HEK293 (cell line): ENCODE measurements around the gene STK11.

Experiments used
- BCL6B ChIP-seq: fragments of 450-650 bp; formaldehyde crosslinking; IDR thresholded peaks from 2 replicates; pipeline ENCODE4 v1.5.1; 2017; ENCODE audit warnings: missing biosample characterization, missing genetic modification characterization
- ELK4 ChIP-seq: IDR thresholded peaks from 2 replicates; pipeline ENCODE4 v1.6.1; 2011; ENCODE audit warnings: mild to moderate bottlenecking, low read depth, low read length, borderline replicate concordance
- GLI2 ChIP-seq: fragments of 450-650 bp; formaldehyde crosslinking; IDR thresholded peaks from 2 replicates; pipeline ENCODE4; 2017; ENCODE audit warnings: missing biosample characterization, missing genetic modification characterization, low read depth, borderline replicate concordance
- KLF7 ChIP-seq: fragments of 450-650 bp; formaldehyde crosslinking; IDR thresholded peaks from 2 replicates; pipeline ENCODE4 v1.5.1; 2016; ENCODE audit warnings: missing biosample characterization, missing genetic modification characterization, borderline replicate concordance
- PRDM4 ChIP-seq: fragments of 450-650 bp; formaldehyde crosslinking; IDR thresholded peaks from 2 replicates; pipeline ENCODE4 v1.5.1; 2017; ENCODE audit warnings: missing biosample characterization, missing genetic modification characterization
- SETDB1 ChIP-seq: IDR thresholded peaks from one replicate; pipeline ENCODE4 v1.6.1; 2017; ENCODE audit warnings: mild to moderate bottlenecking, low read length, moderate library complexity, mixed read lengths; ENCODE audit not compliant: insufficient read length
- TSHZ1 ChIP-seq: fragments of 450-650 bp; formaldehyde crosslinking; IDR thresholded peaks from 2 replicates; pipeline ENCODE4 v1.5.1; 2016; ENCODE audit warnings: missing biosample characterization, missing genetic modification characterization, borderline replicate concordance
- WT1 ChIP-seq: fragments of 450-650 bp; formaldehyde crosslinking; IDR thresholded peaks from 2 replicates; pipeline ENCODE4 v1.5.1; 2016; ENCODE audit warnings: missing biosample characterization, missing genetic modification characterization
- ZBTB17 ChIP-seq: fragments of 450-650 bp; formaldehyde crosslinking; IDR thresholded peaks from 2 replicates; pipeline ENCODE4 v1.5.1; 2016; ENCODE audit warnings: missing biosample characterization, missing genetic modification characterization
- ZBTB8A ChIP-seq: fragments of 450-650 bp; formaldehyde crosslinking; IDR thresholded peaks from 2 replicates; pipeline ENCODE4 v1.5.1; 2016; ENCODE audit warnings: missing biosample characterization, missing genetic modification characterization
- ZFHX2 ChIP-seq: fragments of 450-650 bp; formaldehyde crosslinking; conservative IDR thresholded peaks from 2 replicates; pipeline ENCODE4 v1.5.1; 2016; ENCODE audit warnings: missing biosample characterization, missing genetic modification characterization
- ZIC2 ChIP-seq: fragments of 450-650 bp; formaldehyde crosslinking; IDR thresholded peaks from 2 replicates; pipeline ENCODE4 v1.5.1; 2016; ENCODE audit warnings: missing biosample characterization, missing genetic modification characterization
- ZNF140 ChIP-seq: fragments of 450-650 bp; formaldehyde crosslinking; IDR thresholded peaks from 2 replicates; pipeline ENCODE4 v1.5.1; 2016; ENCODE audit warnings: missing biosample characterization, missing genetic modification characterization
- ZNF16 ChIP-seq: fragments of 450-650 bp; formaldehyde crosslinking; IDR thresholded peaks from 2 replicates; pipeline ENCODE4 v1.5.1; 2016; ENCODE audit warnings: low read depth, missing biosample characterization, missing genetic modification characterization
- ZNF211 ChIP-seq: fragments of 450-650 bp; formaldehyde crosslinking; IDR thresholded peaks from 2 replicates; pipeline ENCODE4 v1.5.1; 2016; ENCODE audit warnings: low read depth, missing biosample characterization, missing genetic modification characterization
- ZNF23 ChIP-seq: fragments of 450-650 bp; formaldehyde crosslinking; IDR thresholded peaks from 2 replicates; pipeline ENCODE4 v1.5.1; 2016; ENCODE audit warnings: missing biosample characterization, missing genetic modification characterization, borderline replicate concordance
- ZNF596 ChIP-seq: fragments of 450-650 bp; IDR thresholded peaks from 2 replicates; pipeline ENCODE4 v1.5.0; 2018; ENCODE audit warnings: missing biosample characterization, mild to moderate bottlenecking, missing genetic modification characterization, moderate library complexity
- ZNF610 ChIP-seq: fragments of 450-650 bp; formaldehyde crosslinking; IDR thresholded peaks from 2 replicates; pipeline ENCODE4 v1.5.1; 2016; ENCODE audit warnings: missing biosample characterization, missing genetic modification characterization, borderline replicate concordance
- ZNF639 ChIP-seq: fragments of 450-650 bp; formaldehyde crosslinking; IDR thresholded peaks from 2 replicates; pipeline ENCODE4 v1.5.1; 2016; ENCODE audit warnings: missing biosample characterization, missing genetic modification characterization
- ZNF654 ChIP-seq: fragments of 450-650 bp; formaldehyde crosslinking; IDR thresholded peaks from 2 replicates; pipeline ENCODE4 v1.5.1; 2016; ENCODE audit warnings: low read depth, missing biosample characterization, missing genetic modification characterization
- ZNF670 ChIP-seq: fragments of 450-650 bp; formaldehyde crosslinking; IDR thresholded peaks from 2 replicates; pipeline ENCODE4 v1.5.1; 2016; ENCODE audit warnings: missing biosample characterization, missing genetic modification characterization, low read depth
- ZNF692 ChIP-seq: fragments of 450-650 bp; formaldehyde crosslinking; IDR thresholded peaks from 2 replicates; pipeline ENCODE4 v1.5.1; 2016; ENCODE audit warnings: missing biosample characterization, missing genetic modification characterization
- ZNF704 ChIP-seq: fragments of 450-650 bp; formaldehyde crosslinking; IDR thresholded peaks from 2 replicates; pipeline ENCODE4 v1.5.1; 2016; ENCODE audit warnings: missing biosample characterization, missing genetic modification characterization
- ZSCAN4 ChIP-seq: fragments of 450-650 bp; formaldehyde crosslinking; IDR thresholded peaks from 2 replicates; pipeline ENCODE4 v1.5.1; 2017; ENCODE audit warnings: missing biosample characterization, missing genetic modification characterization

The STK11 gene

GRCh38 chr19:1269478-1270212 is 64.1 kb downstream of the STK11 start (continued):
- TF ChIP-seq ZSCAN4 (no peak), ZNF704 (tag by site-specific recombination) (no peak), TSHZ1 (tag by site-specific recombination) (no peak), WT1 (tag by site-specific recombination) (peak; percentile 52; the same call in 1 of the 2 replicates), ZNF596 (tag by site-specific recombination) (peak; percentile 66), ZNF140 (no peak), BCL6B (tag by site-specific recombination) (no peak), ZNF654 (tag by site-specific recombination) (no peak), SETDB1 (no peak), ZBTB8A (tag by site-specific recombination) (peak; percentile 20; the same call in 1 of the 2 replicates), GLI2 (no peak), ZNF23 (tag by site-specific recombination) (no peak), ZNF639 (peak; percentile 49; the same call in 1 of the 2 replicates), ZNF16 (tag by site-specific recombination) (no peak), PRDM4 (tag by site-specific recombination) (0 out of 2 replicates have a peak, but pooled peaks have one; percentile 9), KLF7 (tag by site-specific recombination) (peak; percentile 41; the same call in 1 of the 2 replicates), ZBTB17 (peak; percentile 20; the same call in 1 of the 2 replicates), ZNF692 (tag by site-specific recombination) (peak; percentile 55; the same call in 1 of the 2 replicates), ZIC2 (tag by site-specific recombination) (no peak), ELK4 (no peak), ZNF610 (tag by site-specific recombination) (peak; percentile 60; the same call in 1 of the 2 replicates), ZFHX2 (tag by site-specific recombination) (peak; percentile 54), ZNF211 (tag by site-specific recombination) (no peak), ZNF670 (tag by site-specific recombination) (no peak)
